CD14-positive monocyte (primary cell): Measurements from ENCODE around the gene UBAC1. TPM values are rescaled to one million over a fixed set of nuclear protein-coding genes. Genes with fewer than 3 reads are reported as not detected.

Source experiments
- DNase-seq, 3 donors: peaks; one replicate each; pipeline ENCODE4 v3.0.0-alpha.2; 2011 to 2022
- H2AFZ ChIP-seq: 2 replicates; pipeline ENCODE4 v1.6.0; 2012; ENCODE audit warnings: mild to moderate bottlenecking, low read depth, low read length, inconsistent platforms; ENCODE audit not compliant: insufficient read depth, poor library complexity, severe bottlenecking
- H3K27ac ChIP-seq, 2 donors: 1 replicate in 1 of 2; 2 replicates in 1 of 2; pipeline ENCODE4 v1.5.1; 2012 to 2013; ENCODE audit warnings: low read length in 2 of 2, control low read depth in 1 of 2, inconsistent platforms in 1 of 2, low read depth in 1 of 2, mild to moderate bottlenecking in 1 of 2
- H3K27me3 ChIP-seq, 2 donors: one replicate each; pipeline versions ENCODE4 v1.6.0 to v1.6.1; 2011 to 2013; ENCODE audit warnings: low read length in 2 of 2; ENCODE audit not compliant: control insufficient read depth in 2 of 2, insufficient read depth in 2 of 2
- H3K36me3 ChIP-seq, 2 donors: replicated peaks in 1 of 2; 1 replicate in 1 of 2; 2 replicates in 1 of 2; pipeline versions ENCODE4 v1.5.1 to v1.6.1; 2012 to 2013; ENCODE audit warnings: low read length in 2 of 2, control low read depth in 1 of 2, inconsistent platforms in 1 of 2, mild to moderate bottlenecking in 1 of 2; ENCODE audit not compliant: insufficient read depth in 2 of 2, control insufficient read depth in 1 of 2
- H3K4me1 ChIP-seq, 2 donors: 1 replicate in 1 of 2; 2 replicates in 1 of 2; pipeline versions ENCODE4 v1.5.1 to v1.6.1; 2012 to 2013; ENCODE audit warnings: low read length in 2 of 2, control low read depth in 1 of 2, inconsistent platforms in 1 of 2, mild to moderate bottlenecking in 1 of 2, moderate library complexity in 1 of 2; ENCODE audit not compliant: insufficient read depth in 2 of 2, control insufficient read depth in 1 of 2
- H3K4me2 ChIP-seq: replicated peaks from 2 replicates; pipeline ENCODE3; 2012; ENCODE audit warnings: low read length, moderate library complexity, mild to moderate bottlenecking; ENCODE audit not compliant: poor library complexity, severe bottlenecking; ENCODE audit errors: extremely low read depth
- H3K4me3 ChIP-seq, 3 experiments: fragments of 200-600 bp in 1 of 3; sonication (generic) in 1 of 3; replicated peaks in 1 of 3; 1 replicate in 2 of 3; 2 replicates in 1 of 3; pipeline ENCODE4 v1.5.1; 2011 to 2013; ENCODE audit warnings: low read length in 3 of 3, mild to moderate bottlenecking in 3 of 3, control low read depth in 2 of 3, low read depth in 2 of 3, inconsistent platforms in 1 of 3, moderate library complexity in 1 of 3
- H3K79me2 ChIP-seq: 2 replicates; pipeline ENCODE4 v1.6.0; 2012; ENCODE audit warnings: mild to moderate bottlenecking, control low read depth, inconsistent platforms, low read length, moderate library complexity; ENCODE audit not compliant: insufficient read depth
- H3K9ac ChIP-seq: 2 replicates; pipeline ENCODE4 v1.6.0; 2017; ENCODE audit warnings: low read length, mild to moderate bottlenecking; ENCODE audit not compliant: insufficient read depth, poor library complexity, severe bottlenecking
- H3K9me3 ChIP-seq, 2 donors: replicated peaks in 1 of 2; 1 replicate in 1 of 2; 2 replicates in 1 of 2; pipeline versions ENCODE4 v1.5.1 to v1.6.1; 2012 to 2013; ENCODE audit warnings: low read length in 2 of 2, control low read depth in 1 of 2; ENCODE audit not compliant: control insufficient read depth in 1 of 2, insufficient read depth in 1 of 2
- H4K20me1 ChIP-seq: 2 replicates; pipeline ENCODE4 v1.6.0; 2012; ENCODE audit warnings: mild to moderate bottlenecking, low read length, control low read depth, moderate library complexity; ENCODE audit not compliant: insufficient read depth
- H3K27ac Mint-ChIP-seq, 7 donors: one replicate each; pipeline ENCODE4 v1.8.0; 2020; ENCODE audit warnings: mild to moderate bottlenecking in 7 of 7, mixed read lengths in 7 of 7, moderate library complexity in 6 of 7, inconsistent platforms in 2 of 7
- H3K27me3 Mint-ChIP-seq, 3 donors: one replicate each; pipeline ENCODE4 v1.8.0; 2021 to 2022; ENCODE audit warnings: low read depth in 3 of 3, mild to moderate bottlenecking in 3 of 3, mixed read lengths in 3 of 3, moderate library complexity in 3 of 3, inconsistent platforms in 1 of 3
- H3K36me3 Mint-ChIP-seq, 2 donors: one replicate each; pipeline ENCODE4 v1.8.0; 2020; ENCODE audit warnings: mixed read lengths in 2 of 2, inconsistent platforms in 1 of 2, mild to moderate bottlenecking in 1 of 2
- H3K4me1 Mint-ChIP-seq: one replicate; pipeline ENCODE4 v1.8.0; 2020; ENCODE audit warnings: mild to moderate bottlenecking, mixed read lengths
- H3K4me3 Mint-ChIP-seq, 2 donors: one replicate each; pipeline ENCODE4 v1.8.0; 2020; ENCODE audit warnings: mild to moderate bottlenecking in 2 of 2, mixed read lengths in 2 of 2, moderate library complexity in 1 of 2
- H3K9me3 Mint-ChIP-seq, 7 donors: one replicate each; pipeline ENCODE4 v1.8.0; 2020 to 2022; ENCODE audit warnings: mixed read lengths in 7 of 7, mild to moderate bottlenecking in 6 of 7, moderate library complexity in 6 of 7, inconsistent platforms in 2 of 7
- CTCF ChIP-seq: fragments of 200-600 bp; IDR thresholded peaks from one replicate; pipeline ENCODE4 v1.8.0; 2022; ENCODE audit warnings: antibody characterized with exemption, mild to moderate bottlenecking
- WGBS: methylation state at CpG from one replicate; pipeline ENCODE4 v1.1.5; 2013; ENCODE audit warnings: missing lambda C conversion rate; ENCODE audit not compliant: insufficient coverage; 5-methylcytosine and 5-hydroxymethylcytosine counted together
- intact Hi-C, 2 donors: fragments of 100-400 bp; cut with micrococcal nuclease; formaldehyde crosslinking; loops; one replicate each; pipeline versions ENCODE4 v1.15.0 to v1.15.1; 2023
- polyA plus RNA-seq, 3 donors: library from polyadenylated mRNA; depleted of rRNA in 1 of 3; unstranded in 2 of 3; stranded (reverse) in 1 of 3; fragments of 300-500 nt in 2 of 3; fragments of >200 nt in 1 of 3; fragmentation: Illumina TruSeq in 2 of 3; gene quantifications; 1 replicate in 2 of 3; 2 replicates in 1 of 3; pipeline ENCODE4 v1.2.3, GENCODE V29; 2012 to 2021

Gene UBAC1
- polyA plus RNA-seq, 3 donors = 35.8 to 63.1 (median 52.5) TPM

DNA sequence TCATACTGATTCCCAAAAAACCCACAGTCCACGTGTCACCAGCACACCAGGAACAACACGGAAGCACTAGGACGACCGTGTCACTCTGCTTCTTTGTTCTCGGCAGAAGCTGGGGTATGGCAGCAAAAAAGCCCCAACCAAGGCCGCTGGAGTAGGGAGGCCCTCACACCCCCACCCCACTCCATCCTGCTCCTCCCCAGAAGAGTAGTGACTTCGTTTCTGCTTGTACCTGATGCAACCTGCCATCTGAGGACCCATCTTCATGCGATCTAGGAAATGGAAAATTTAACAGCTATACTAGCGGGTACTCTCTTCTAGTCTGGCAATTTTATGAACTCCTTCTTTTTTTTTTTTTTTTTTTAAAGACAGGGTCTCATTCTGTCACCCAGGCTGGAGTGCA, 3.7 kb downstream of the UBAC1 start:
- Histone ChIP-seq H3K9ac (no peak overlapping the region), H2AFZ (no peak overlapping the region), H3K27me3 (no peaks in the 10 kb centered on the region), H3K79me2 (peaks cover 56% of the 10 kb centered on the region), H3K4me3 (no peak overlapping the region), H3K36me3 (peaks cover 24 to 30% of the 10 kb centered on the region in 2 donors), H4K20me1 (peaks cover 61% of the 10 kb centered on the region), H3K4me2 (no peak overlapping the region), H3K9me3 (no peaks in the 10 kb centered on the region), H3K4me1 (peaks cover 34 to 39% of the 10 kb centered on the region in 2 donors), H3K27ac (no peak overlapping the region)
- DNase-seq = no peak
- WGBS = 100% methylated on average over 6 of the region's 9 CpGs
- intact Hi-C loops = loop anchor here in 1 of 2 donors (10.0 kb wide), 1 partner anchor 747 kb away; no protein-coding TSS in a partner anchor
- peak overlapping the region in 1 of 7 donors; percentile 2 for H3K27ac Mint-ChIP-seq
- peaks cover 25 to 47% of the 10 kb centered on the region in 2 donors for H3K36me3 Mint-ChIP-seq
- H3K4me1 Mint-ChIP-seq = peaks cover 34% of the 10 kb centered on the region
- no peak overlapping the region for H3K4me3 Mint-ChIP-seq
- peaks cover 0 to 2% (median 1%) of the 10 kb centered on the region in 3 donors for H3K27me3 Mint-ChIP-seq
- H3K9me3 Mint-ChIP-seq = no peaks in the 10 kb centered on the region
- no peak for TF ChIP-seq CTCF

GRCh38 chr9:135956802-135957174, 4.4 kb downstream of the UBAC1 start:
- no peak overlapping the region for H3K4me2 ChIP-seq
- peaks cover 28 to 32% of the 10 kb centered on the region in 2 donors for H3K4me1 ChIP-seq
- intact Hi-C loops = loop anchor here in 1 of 2 donors (10.0 kb wide), 1 partner anchor 748 kb away; no protein-coding TSS in a partner anchor
- Mint-ChIP-seq H3K4me1 (peaks cover 28% of the 10 kb centered on the region), H3K4me3 (peak overlapping the region in 1 of 2 donors; percentile 27), H3K27ac (peak overlapping the region in 1 of 7 donors; percentile 73), H3K36me3 (peaks cover 32 to 53% of the 10 kb centered on the region in 2 donors), H3K9me3 (no peaks in the 10 kb centered on the region), H3K27me3 (peaks cover 0 to 1% (median 0%) of the 10 kb centered on the region in 3 donors)
- TF ChIP-seq CTCF = no peak
- H3K9me3 ChIP-seq = no peaks in the 10 kb centered on the region
- no peaks in the 10 kb centered on the region for H3K27me3 ChIP-seq
- DNase-seq = no peak
- H3K4me3 ChIP-seq = no peak overlapping the region
- H3K79me2 ChIP-seq = peaks cover 56% of the 10 kb centered on the region
- H3K36me3 ChIP-seq = peaks cover 30 to 36% of the 10 kb centered on the region in 2 donors
- no peak overlapping the region for H3K27ac ChIP-seq
- peaks cover 67% of the 10 kb centered on the region for H4K20me1 ChIP-seq
- WGBS = 98% methylated on average over 5 of the region's 8 CpGs
- H2AFZ ChIP-seq = no peak overlapping the region
- H3K9ac ChIP-seq = no peak overlapping the region
